ENCODE measurements around the gene LGR4. TPM values are rescaled to one million over a fixed set of nuclear protein-coding genes. Genes with fewer than 3 reads are reported as not detected.

Gene LGR4
- total RNA-seq, 5 donors from 2014 or later (not counting 1 experiment from before 2014, with no cell fraction given) = 0.68 to 2.4 (median 1.2) TPM

- DNase-seq = no peak
- no CpG with 5 or more reads among the region's 4 CpGs for WGBS (ENCODE audit: insufficient coverage)
- Histone ChIP-seq H3K27ac (ENCODE audit: low read length) (no peak overlapping the region), H3K27me3 (replicated peaks in 1 of 2; ENCODE audit: control insufficient read depth in 2 of 2, extremely low read depth in 1 of 2, insufficient read depth in 2 of 2, low read length in 1 of 2) (no peaks in the 10 kb centered on the region), H3K4me1 (ENCODE audit: control insufficient read depth in 1 of 2, extremely low read depth in 1 of 2, insufficient read depth in 2 of 2, low read length in 2 of 2) (no peaks in the 10 kb centered on the region), H3K36me3 (ENCODE audit: control insufficient read depth in 2 of 2, extremely low read depth in 1 of 2, insufficient read depth in 1 of 2, low read length in 1 of 2) (no peaks in the 10 kb centered on the region), H3K9me3 (no peaks in the 10 kb centered on the region), H3K4me3 (ENCODE audit: control insufficient read depth in 1 of 2, extremely low read depth in 1 of 2, low read length in 1 of 2) (no peak overlapping the region)
- POLR2A ChIA-PET = interaction anchor here in 1 of 2 donors (0.6 kb wide), 1 partner anchor 55 kb away, joined by 4 read pairs; no protein-coding TSS in a partner anchor
- Mint-ChIP-seq H3K36me3 (peaks cover 5% of the 10 kb centered on the region), H3K4me1 (no peaks in the 10 kb centered on the region), H3K27ac (no peak overlapping the region), H3K4me3 (no peak overlapping the region), H3K9me3 (no peaks in the 10 kb centered on the region), H3K27me3 (peaks cover 2 to 3% of the 10 kb centered on the region in 2 donors)
- CTCF ChIA-PET = no interaction called here
- no peak for ATAC-seq (replicated peaks in 1 of 4)
Measured at GRCh38 chr11:27386181-27386845, 86.3 kb downstream of the LGR4 start.

- no peaks in the 10 kb centered on the region for H3K9me3 ChIP-seq
- POLR2A ChIA-PET = no interaction called here
Measured at GRCh38 chr11:27385245-27385644, 87.3 kb downstream of the LGR4 start.

GRCh38 chr11:27384227-27384626 lies 88.4 kb downstream of the LGR4 start:
- no peaks in the 10 kb centered on the region for H3K4me1 ChIP-seq (ENCODE audit: control insufficient read depth in 1 of 2, extremely low read depth in 1 of 2, insufficient read depth in 2 of 2, low read length in 2 of 2)
- Mint-ChIP-seq H3K4me1 (no peaks in the 10 kb centered on the region), H3K36me3 (peaks cover 5% of the 10 kb centered on the region), H3K4me3 (no peak overlapping the region), H3K9me3 (no peaks in the 10 kb centered on the region), H3K27me3 (peaks cover 3% of the 10 kb centered on the region in 2 donors), H3K27ac (no peak overlapping the region)
- ATAC-seq (replicated peaks in 1 of 4) (no peak), DNase-seq (no peak)
- no peaks in the 10 kb centered on the region for H3K9me3 ChIP-seq
- no peaks in the 10 kb centered on the region for H3K27me3 ChIP-seq (replicated peaks in 1 of 2; ENCODE audit: control insufficient read depth in 2 of 2, extremely low read depth in 1 of 2, insufficient read depth in 2 of 2, low read length in 1 of 2)
- POLR2A ChIA-PET = no interaction called here
- no peak overlapping the region for H3K4me3 ChIP-seq (ENCODE audit: control insufficient read depth in 1 of 2, extremely low read depth in 1 of 2, low read length in 1 of 2)
- no peaks in the 10 kb centered on the region for H3K36me3 ChIP-seq (ENCODE audit: control insufficient read depth in 2 of 2, extremely low read depth in 1 of 2, insufficient read depth in 1 of 2, low read length in 1 of 2)
- H3K27ac ChIP-seq (ENCODE audit: low read length) = no peak overlapping the region
- CTCF ChIA-PET = interaction anchor here (0.6 to 1.1 kb wide), 3 partner anchors 11 to 102 kb away, joined by 3 to 4 read pairs (median 3); no protein-coding TSS in a partner anchor

More at GRCh38 chr11:27385245-27385644, 87.3 kb downstream of the LGR4 start:
- CTCF ChIA-PET = no interaction called here
- Mint-ChIP-seq H3K27me3 (peaks cover 2 to 3% of the 10 kb centered on the region in 2 donors), H3K4me3 (no peak overlapping the region), H3K36me3 (peaks cover 5% of the 10 kb centered on the region), H3K27ac (no peak overlapping the region), H3K4me1 (no peaks in the 10 kb centered on the region), H3K9me3 (no peaks in the 10 kb centered on the region)
- WGBS (ENCODE audit: insufficient coverage) = 67% methylated on average over 1 of the region's 5 CpGs
- Histone ChIP-seq H3K4me3 (ENCODE audit: control insufficient read depth in 1 of 2, extremely low read depth in 1 of 2, low read length in 1 of 2) (no peak overlapping the region), H3K36me3 (ENCODE audit: control insufficient read depth in 2 of 2, extremely low read depth in 1 of 2, insufficient read depth in 1 of 2, low read length in 1 of 2) (no peaks in the 10 kb centered on the region), H3K27ac (ENCODE audit: low read length) (no peak overlapping the region), H3K27me3 (replicated peaks in 1 of 2; ENCODE audit: control insufficient read depth in 2 of 2, extremely low read depth in 1 of 2, insufficient read depth in 2 of 2, low read length in 1 of 2) (no peaks in the 10 kb centered on the region), H3K4me1 (ENCODE audit: control insufficient read depth in 1 of 2, extremely low read depth in 1 of 2, insufficient read depth in 2 of 2, low read length in 2 of 2) (no peaks in the 10 kb centered on the region)
- no peak for DNase-seq
- ATAC-seq (replicated peaks in 1 of 4) = no peak

DNA sequence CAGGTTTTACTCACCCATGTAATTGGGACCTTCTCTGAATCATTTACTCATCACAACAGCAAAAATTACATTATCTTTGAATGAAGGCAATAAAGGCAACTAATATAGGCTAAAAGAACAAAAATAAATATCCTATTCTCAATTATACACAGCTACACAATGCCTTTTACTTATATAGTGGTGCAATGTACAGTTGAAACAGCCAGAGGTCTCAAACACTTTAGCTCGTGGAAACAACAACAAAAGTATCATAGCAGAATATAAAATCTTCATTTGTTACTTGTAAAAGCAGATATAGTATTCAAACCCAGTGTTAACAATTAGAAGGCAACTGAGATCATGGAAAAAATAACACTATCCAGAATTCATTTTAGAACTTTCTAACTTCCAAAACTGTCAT lies 88.9 kb downstream of the LGR4 start:
- CTCF ChIA-PET = interaction anchor here (0.6 to 1.1 kb wide), 3 partner anchors 10 to 102 kb away, joined by 3 to 4 read pairs (median 3); no protein-coding TSS in a partner anchor
- H3K9me3 Mint-ChIP-seq = no peaks in the 10 kb centered on the region
- WGBS (ENCODE audit: insufficient coverage) = no CpG with 5 or more reads among the region's 1 CpG
- Histone ChIP-seq H3K27me3 (replicated peaks in 1 of 2; ENCODE audit: control insufficient read depth in 2 of 2, extremely low read depth in 1 of 2, insufficient read depth in 2 of 2, low read length in 1 of 2) (no peaks in the 10 kb centered on the region), H3K4me3 (ENCODE audit: control insufficient read depth in 1 of 2, extremely low read depth in 1 of 2, low read length in 1 of 2) (no peak overlapping the region), H3K27ac (ENCODE audit: low read length) (no peak overlapping the region), H3K36me3 (ENCODE audit: control insufficient read depth in 2 of 2, extremely low read depth in 1 of 2, insufficient read depth in 1 of 2, low read length in 1 of 2) (no peaks in the 10 kb centered on the region), H3K9me3 (no peaks in the 10 kb centered on the region), H3K4me1 (ENCODE audit: control insufficient read depth in 1 of 2, extremely low read depth in 1 of 2, insufficient read depth in 2 of 2, low read length in 2 of 2) (no peaks in the 10 kb centered on the region)
- POLR2A ChIA-PET = no interaction called here
- no peak for DNase-seq
- H3K36me3 Mint-ChIP-seq = peaks cover 5% of the 10 kb centered on the region
- H3K27me3 Mint-ChIP-seq = peaks cover 3% of the 10 kb centered on the region in 2 donors
- no peaks in the 10 kb centered on the region for H3K4me1 Mint-ChIP-seq
- H3K27ac Mint-ChIP-seq = no peak overlapping the region
- ATAC-seq (replicated peaks in 1 of 4) = no peak
- H3K4me3 Mint-ChIP-seq = no peak overlapping the region

- no peaks in the 10 kb centered on the region for H3K27me3 ChIP-seq (replicated peaks in 1 of 2; ENCODE audit: control insufficient read depth in 2 of 2, extremely low read depth in 1 of 2, insufficient read depth in 2 of 2, low read length in 1 of 2)
- ATAC-seq (replicated peaks in 1 of 4) (no peak), DNase-seq (no peak)
- H3K4me3 Mint-ChIP-seq = no peak overlapping the region
- H3K4me1 Mint-ChIP-seq = no peaks in the 10 kb centered on the region
- 88% methylated on average over 4 of the region's 5 CpGs for WGBS (ENCODE audit: insufficient coverage)
- no peak overlapping the region for H3K27ac ChIP-seq (ENCODE audit: low read length)
- H3K36me3 Mint-ChIP-seq = peaks cover 5% of the 10 kb centered on the region
- H3K27me3 Mint-ChIP-seq = peaks cover 3% of the 10 kb centered on the region in 2 donors
- POLR2A ChIA-PET = no interaction called here
- H3K9me3 ChIP-seq = no peaks in the 10 kb centered on the region
- CTCF ChIA-PET = no interaction called here
- no peaks in the 10 kb centered on the region for H3K36me3 ChIP-seq (ENCODE audit: control insufficient read depth in 2 of 2, extremely low read depth in 1 of 2, insufficient read depth in 1 of 2, low read length in 1 of 2)
- no peaks in the 10 kb centered on the region for H3K4me1 ChIP-seq (ENCODE audit: control insufficient read depth in 1 of 2, extremely low read depth in 1 of 2, insufficient read depth in 2 of 2, low read length in 2 of 2)
- no peak overlapping the region for H3K4me3 ChIP-seq (ENCODE audit: control insufficient read depth in 1 of 2, extremely low read depth in 1 of 2, low read length in 1 of 2)
- no peaks in the 10 kb centered on the region for H3K9me3 Mint-ChIP-seq
- no peak overlapping the region for H3K27ac Mint-ChIP-seq
Measured at GRCh38 chr11:27381238-27381666, 91.3 kb downstream of the LGR4 start.

GRCh38 chr11:27380771-27381170 lies 91.8 kb downstream of the LGR4 start:
- no peaks in the 10 kb centered on the region for H3K36me3 ChIP-seq (ENCODE audit: control insufficient read depth in 2 of 2, extremely low read depth in 1 of 2, insufficient read depth in 1 of 2, low read length in 1 of 2)
- no peaks in the 10 kb centered on the region for H3K27me3 ChIP-seq (replicated peaks in 1 of 2; ENCODE audit: control insufficient read depth in 2 of 2, extremely low read depth in 1 of 2, insufficient read depth in 2 of 2, low read length in 1 of 2)
- Mint-ChIP-seq H3K36me3 (peaks cover 5% of the 10 kb centered on the region), H3K27me3 (peaks cover 3% of the 10 kb centered on the region in 2 donors), H3K27ac (no peak overlapping the region), H3K9me3 (no peaks in the 10 kb centered on the region), H3K4me1 (no peaks in the 10 kb centered on the region), H3K4me3 (no peak overlapping the region)
- ATAC-seq (replicated peaks in 1 of 4) (no peak), DNase-seq (no peak)
- H3K4me1 ChIP-seq (ENCODE audit: control insufficient read depth in 1 of 2, extremely low read depth in 1 of 2, insufficient read depth in 2 of 2, low read length in 2 of 2) = no peaks in the 10 kb centered on the region
- CTCF ChIA-PET = no interaction called here
- POLR2A ChIA-PET = no interaction called here
- no peak overlapping the region for H3K4me3 ChIP-seq (ENCODE audit: control insufficient read depth in 1 of 2, extremely low read depth in 1 of 2, low read length in 1 of 2)
- H3K27ac ChIP-seq (ENCODE audit: low read length) = no peak overlapping the region
- WGBS (ENCODE audit: insufficient coverage) = no CpG with 5 or more reads among the region's 2 CpGs
- no peaks in the 10 kb centered on the region for H3K9me3 ChIP-seq
